Neuronal stem cell (in vitro differentiated cells): ENCODE data around the gene VPS26B.

Source experiments
- DNase-seq: peaks from one replicate; pipeline ENCODE4 v3.0.0-alpha.2; 2013; ENCODE audit warnings: low spot score
- H2AFZ ChIP-seq: one replicate; pipeline ENCODE4 v1.6.1; 2013; ENCODE audit warnings: mild to moderate bottlenecking, low read length, inconsistent platforms
- H2AK5ac ChIP-seq: 2 replicates; pipeline ENCODE4 v1.6.1; 2013; ENCODE audit warnings: low read depth, mild to moderate bottlenecking, inconsistent platforms, low read length, moderate library complexity, mixed read lengths
- H2BK120ac ChIP-seq: 2 replicates; pipeline ENCODE4 v1.6.1; 2013; ENCODE audit warnings: low read depth, mild to moderate bottlenecking, inconsistent platforms, low read length, moderate library complexity, mixed read lengths
- H2BK12ac ChIP-seq: one replicate; pipeline ENCODE4 v1.6.1; 2013; ENCODE audit warnings: low read length, inconsistent platforms
- H2BK15ac ChIP-seq: 2 replicates; pipeline ENCODE4 v1.6.1; 2013; ENCODE audit warnings: mild to moderate bottlenecking, low read length, inconsistent platforms, mixed read lengths
- H2BK5ac ChIP-seq: one replicate; pipeline ENCODE4 v1.6.1; 2013; ENCODE audit warnings: inconsistent platforms, mild to moderate bottlenecking, low read length, moderate library complexity
- H3K14ac ChIP-seq: one replicate; pipeline ENCODE4 v1.6.1; 2013; ENCODE audit warnings: low read length, inconsistent platforms
- H3K18ac ChIP-seq: 2 replicates; pipeline ENCODE4 v1.6.1; 2013; ENCODE audit warnings: low read length, inconsistent platforms
- H3K23ac ChIP-seq: 2 replicates; pipeline ENCODE4 v1.6.1; 2013; ENCODE audit warnings: low read depth, mild to moderate bottlenecking, mixed read lengths, low read length, inconsistent platforms; ENCODE audit not compliant: poor library complexity
- H3K27ac ChIP-seq: replicated peaks from 3 replicates; pipeline ENCODE4 v1.5.1; 2013; ENCODE audit warnings: low read length, inconsistent platforms
- H3K27me3 ChIP-seq, 3 experiments: 2 replicates each; pipeline ENCODE4 v1.6.1; 2013; ENCODE audit warnings: low read length in 3 of 3, mild to moderate bottlenecking in 2 of 3, inconsistent platforms in 1 of 3, low read depth in 1 of 3, mixed read lengths in 1 of 3, moderate library complexity in 1 of 3; ENCODE audit not compliant: control insufficient read depth in 3 of 3, insufficient read depth in 3 of 3
- H3K36me3 ChIP-seq, 2 donors: replicated peaks in 1 of 2; 2 replicates each; pipeline ENCODE4 v1.6.1; 2013; ENCODE audit warnings: low read length in 2 of 2; ENCODE audit not compliant: control insufficient read depth in 2 of 2, insufficient read depth in 2 of 2
- H3K4ac ChIP-seq: 2 replicates; pipeline ENCODE4 v1.6.1; 2013; ENCODE audit warnings: inconsistent platforms, mild to moderate bottlenecking, low read length, moderate library complexity
- H3K4me1 ChIP-seq, 2 donors: 1 replicate in 1 of 2; 2 replicates in 1 of 2; pipeline ENCODE4 v1.6.1; 2013; ENCODE audit warnings: low read length in 2 of 2, low read depth in 1 of 2; ENCODE audit not compliant: control insufficient read depth in 2 of 2, insufficient read depth in 1 of 2
- H3K4me2 ChIP-seq: one replicate; pipeline ENCODE4 v1.6.1; 2013; ENCODE audit warnings: mild to moderate bottlenecking, low read length, inconsistent platforms; ENCODE audit not compliant: insufficient read depth, poor library complexity, severe bottlenecking
- H3K4me3 ChIP-seq, 2 donors: 2 replicates each; pipeline ENCODE4 v1.5.1; 2013; ENCODE audit warnings: low read length in 2 of 2, mild to moderate bottlenecking in 2 of 2, inconsistent platforms in 1 of 2, moderate library complexity in 1 of 2
- H3K79me1 ChIP-seq: one replicate; pipeline ENCODE4 v1.6.1; 2013; ENCODE audit warnings: low read depth, mild to moderate bottlenecking, inconsistent platforms, low read length, moderate library complexity
- H3K9ac ChIP-seq: one replicate; pipeline ENCODE4 v1.6.1; 2013; ENCODE audit warnings: mild to moderate bottlenecking, low read depth, low read length, inconsistent platforms; ENCODE audit not compliant: poor library complexity
- H3K9me3 ChIP-seq, 2 donors: replicated peaks in 1 of 2; 2 replicates each; pipeline versions ENCODE3 to v1.6.1; 2013; ENCODE audit warnings: low read length in 2 of 2, mild to moderate bottlenecking in 2 of 2, inconsistent platforms in 1 of 2, low read depth in 1 of 2, mixed read lengths in 1 of 2, moderate library complexity in 1 of 2; ENCODE audit not compliant: control insufficient read depth in 2 of 2, insufficient read depth in 1 of 2
- H4K8ac ChIP-seq: one replicate; pipeline ENCODE4 v1.6.1; 2013; ENCODE audit warnings: low read depth, mild to moderate bottlenecking, inconsistent platforms, low read length, moderate library complexity
- H4K91ac ChIP-seq: one replicate; pipeline ENCODE4 v1.6.1; 2013; ENCODE audit warnings: low read length, low read depth, mild to moderate bottlenecking, inconsistent platforms; ENCODE audit not compliant: poor library complexity
- WGBS, 2 donors: extraction: QIAGEN DNeasy Blood & Tissue Kit; methylation state at CpG; one replicate each; pipeline ENCODE4 v1.1.7; 2013; ENCODE audit warnings: missing lambda C conversion rate in 2 of 2, mixed read lengths in 1 of 2; ENCODE audit not compliant: insufficient read length in 2 of 2, insufficient replicate concordance in 1 of 2; ENCODE audit errors: extremely low coverage in 2 of 2; 5-methylcytosine and 5-hydroxymethylcytosine counted together

VPS26B gene

DNA sequence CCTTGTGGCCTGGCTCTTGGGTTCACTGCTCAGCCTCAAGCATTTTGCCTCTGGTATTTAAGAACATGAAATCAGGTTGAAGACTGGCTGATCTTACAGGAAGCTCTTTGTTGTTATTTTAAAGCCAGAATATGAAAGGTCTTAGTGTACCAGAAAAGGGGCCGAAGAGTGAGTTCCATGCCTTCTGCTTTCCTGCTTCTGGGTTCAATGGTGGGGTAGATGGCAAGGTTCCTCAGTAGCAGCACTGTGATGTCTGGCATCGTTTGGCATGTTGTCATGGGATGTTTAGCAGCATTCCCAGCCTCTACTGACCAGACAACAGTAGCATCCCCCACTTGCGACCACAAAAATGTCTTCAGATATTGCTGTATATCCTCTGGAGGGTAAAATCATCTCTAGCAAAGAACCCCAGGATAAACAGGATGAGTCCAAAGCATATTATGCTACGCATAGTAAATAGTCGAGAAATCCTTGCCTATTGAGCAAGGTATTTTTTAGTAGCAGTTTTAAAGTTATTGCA, 2.4 kb downstream of the VPS26B start:
- H3K4me3 ChIP-seq = no peak overlapping the region
- no peak overlapping the region for H4K8ac ChIP-seq
- H2BK12ac ChIP-seq = no peak overlapping the region
- H3K36me3 ChIP-seq = peaks cover 0 to 5% of the 10 kb centered on the region in 2 donors
- no peak overlapping the region for H3K14ac ChIP-seq
- H3K4me2 ChIP-seq = no peak overlapping the region
- no peak overlapping the region for H3K4ac ChIP-seq
- no peaks in the 10 kb centered on the region for H3K9me3 ChIP-seq
- no peak overlapping the region for H3K9ac ChIP-seq
- H3K27ac ChIP-seq = no peak overlapping the region
- peaks cover 12% of the 10 kb centered on the region in 2 donors for H3K4me1 ChIP-seq
- no peak overlapping the region for H4K91ac ChIP-seq
- no peak overlapping the region for H2AK5ac ChIP-seq
- H2BK15ac ChIP-seq = no peak overlapping the region
- no peak overlapping the region for H2AFZ ChIP-seq
- no peak for DNase-seq
- H3K18ac ChIP-seq = no peak overlapping the region
- no CpG with 5 or more reads among the region's 5 CpGs for WGBS, 2 donors
- no peak overlapping the region for H2BK120ac ChIP-seq
- H3K27me3 ChIP-seq = peaks cover 0 to 4% (median 0%) of the 10 kb centered on the region in 3 experiments
- no peak overlapping the region for H2BK5ac ChIP-seq
- peaks cover 4% of the 10 kb centered on the region for H3K79me1 ChIP-seq
- no peak overlapping the region for H3K23ac ChIP-seq

- H4K8ac ChIP-seq = no peak overlapping the region
- no peak overlapping the region for H3K4me3 ChIP-seq
- no peak overlapping the region for H3K4ac ChIP-seq
- peaks cover 4% of the 10 kb centered on the region for H3K79me1 ChIP-seq
- H3K23ac ChIP-seq = no peak overlapping the region
- H2BK12ac ChIP-seq = no peak overlapping the region
- H2BK120ac ChIP-seq = no peak overlapping the region
- H3K18ac ChIP-seq = no peak overlapping the region
- no peak overlapping the region for H2AK5ac ChIP-seq
- no peak for DNase-seq
- peaks cover 7% of the 10 kb centered on the region in 2 donors for H3K4me1 ChIP-seq
- no peak overlapping the region for H2BK15ac ChIP-seq
- H4K91ac ChIP-seq = no peak overlapping the region
- no peak overlapping the region for H3K4me2 ChIP-seq
- H3K27me3 ChIP-seq = peaks cover 0 to 4% (median 0%) of the 10 kb centered on the region in 3 experiments
- no peak overlapping the region for H3K27ac ChIP-seq
- no peak overlapping the region for H2BK5ac ChIP-seq
- no peaks in the 10 kb centered on the region for H3K9me3 ChIP-seq
- no CpG with 5 or more reads among the region's 6 CpGs for WGBS, 2 donors
- H3K14ac ChIP-seq = no peak overlapping the region
- no peaks in the 10 kb centered on the region for H3K36me3 ChIP-seq
- no peak overlapping the region for H3K9ac ChIP-seq
- H2AFZ ChIP-seq = no peak overlapping the region
These were observed 4.2 kb downstream of the VPS26B start for GRCh38 chr11:134228625-134229024.

GRCh38 chr11:134229126-134229790, 4.8 kb downstream of the VPS26B start:
- no peak for DNase-seq
- WGBS, 2 donors = no CpG with 5 or more reads among the region's 6 CpGs
- Histone ChIP-seq H4K91ac (no peak overlapping the region), H3K14ac (no peak overlapping the region), H3K23ac (no peak overlapping the region), H2BK120ac (no peak overlapping the region), H3K9ac (no peak overlapping the region), H3K27me3 (peaks cover 0 to 4% (median 0%) of the 10 kb centered on the region in 3 experiments), H3K4me1 (peaks cover 7% of the 10 kb centered on the region in 2 donors), H3K4me2 (no peak overlapping the region), H2BK15ac (no peak overlapping the region), H4K8ac (no peak overlapping the region), H3K18ac (no peak overlapping the region), H3K4me3 (no peak overlapping the region), H3K9me3 (no peaks in the 10 kb centered on the region), H3K79me1 (peaks cover 4% of the 10 kb centered on the region), H2BK5ac (no peak overlapping the region), H3K27ac (no peak overlapping the region), H2AK5ac (no peak overlapping the region), H3K36me3 (no peaks in the 10 kb centered on the region), H3K4ac (no peak overlapping the region), H2BK12ac (no peak overlapping the region), H2AFZ (no peak overlapping the region)

DNA sequence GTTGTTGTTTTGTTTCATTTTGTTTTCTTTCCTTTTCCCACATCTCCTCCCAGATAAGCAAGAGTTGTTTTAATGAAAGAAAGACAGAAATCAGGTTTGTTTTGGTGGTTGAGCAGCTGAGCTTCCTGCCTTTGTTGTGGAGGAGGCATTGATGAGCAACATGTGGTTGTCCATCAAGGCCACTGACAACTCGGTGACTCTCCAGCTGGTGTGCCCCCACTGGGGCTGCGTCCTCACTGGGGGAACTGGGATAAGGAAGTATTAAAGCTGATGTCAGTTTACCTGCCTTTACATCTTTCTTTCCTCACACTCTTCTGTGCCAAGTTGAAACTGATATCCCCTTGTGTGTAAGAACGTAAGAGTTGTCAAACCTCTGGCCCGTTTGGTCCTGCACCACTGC, 5.9 kb downstream of the VPS26B start:
- Histone ChIP-seq H2BK15ac (no peak overlapping the region), H2BK5ac (no peak overlapping the region), H3K9me3 (no peaks in the 10 kb centered on the region), H3K14ac (no peak overlapping the region), H3K18ac (no peak overlapping the region), H3K4ac (no peak overlapping the region), H2BK12ac (no peak overlapping the region), H3K9ac (no peak overlapping the region), H3K79me1 (peaks cover 3% of the 10 kb centered on the region), H3K27ac (no peak overlapping the region), H3K23ac (no peak overlapping the region), H3K4me3 (no peak overlapping the region), H2AFZ (no peak overlapping the region), H4K91ac (no peak overlapping the region), H3K4me2 (no peak overlapping the region), H4K8ac (no peak overlapping the region), H3K27me3 (peaks cover 0 to 4% (median 0%) of the 10 kb centered on the region in 3 experiments), H2AK5ac (no peak overlapping the region), H3K4me1 (peaks cover 6 to 7% of the 10 kb centered on the region in 2 donors), H3K36me3 (peaks cover 0 to 8% of the 10 kb centered on the region in 2 donors), H2BK120ac (no peak overlapping the region)
- WGBS, 2 donors = no CpG with 5 or more reads among the region's 4 CpGs
- no peak for DNase-seq
